ENCODE results near the gene XCL1. TPM values are rescaled to one million over a fixed set of nuclear protein-coding genes. Genes with fewer than 3 reads are reported as not detected.
"Not testable (repeated sequence)": the region's sequence is repeated elsewhere in the genome, so short reads cannot be mapped to it uniquely, and the experiment has no call there.

Gene XCL1
- polyA plus RNA-seq, 3 donors = 0.07 TPM; not detected in 2

GRCh38 chr1:168572633-168573032 lies 3.8 kb upstream of the XCL1 start:
- H3K9me3 ChIP-seq (replicated peaks in 1 of 2; ENCODE audit: control insufficient read depth in 1 of 2, insufficient read depth in 1 of 2, low read length in 2 of 2) = no peaks in the 10 kb centered on the region
- Mint-ChIP-seq H3K4me1 (peaks cover 6% of the 10 kb centered on the region), H3K27ac (no peak overlapping the region), H3K4me3 (no peak overlapping the region), H3K9me3 (peaks cover 0 to 3% (median 0%) of the 10 kb centered on the region in 7 donors), H3K36me3 (no peaks in the 10 kb centered on the region), H3K27me3 (ENCODE audit: low read depth in 3 of 3) (peaks cover 0 to 2% (median 0%) of the 10 kb centered on the region in 3 donors)
- H3K4me1 ChIP-seq (ENCODE audit: control insufficient read depth in 1 of 2, insufficient read depth in 2 of 2, low read length in 2 of 2) = peaks cover 0 to 1% of the 10 kb centered on the region in 2 donors
- no peaks in the 10 kb centered on the region for H3K79me2 ChIP-seq (ENCODE audit: insufficient read depth, low read length)
- peak overlapping the region; percentile 20 for H2AFZ ChIP-seq (ENCODE audit: insufficient read depth, low read depth, low read length, poor library complexity, severe bottlenecking)
- no peak for TF ChIP-seq CTCF (IDR thresholded peaks at IDR 0.05)
- H3K9ac ChIP-seq (ENCODE audit: insufficient read depth, low read length, poor library complexity, severe bottlenecking) = no peak overlapping the region
- H3K27ac ChIP-seq (ENCODE audit: low read depth in 1 of 2, low read length in 2 of 2) = no peak overlapping the region
- intact Hi-C loops (cut with micrococcal nuclease) = loop anchor here (5.0 to 10.0 kb wide), 2 partner anchors 135 to 228 kb away; no protein-coding TSS in a partner anchor
- 86% methylated on average over 1 of the region's 3 CpGs for WGBS (ENCODE audit: insufficient coverage)
- no peak overlapping the region for H3K4me3 ChIP-seq (replicated peaks in 1 of 3; ENCODE audit: low read depth in 2 of 3, low read length in 3 of 3)
- no peak overlapping the region for H3K4me2 ChIP-seq (replicated peaks; ENCODE audit: extremely low read depth, low read length, poor library complexity, severe bottlenecking)
- H4K20me1 ChIP-seq (ENCODE audit: insufficient read depth, low read length) = no peaks in the 10 kb centered on the region
- no peaks in the 10 kb centered on the region for H3K27me3 ChIP-seq (ENCODE audit: control insufficient read depth in 2 of 2, insufficient read depth in 2 of 2, low read length in 2 of 2)
- no peaks in the 10 kb centered on the region for H3K36me3 ChIP-seq (replicated peaks in 1 of 2; ENCODE audit: control insufficient read depth in 1 of 2, insufficient read depth in 2 of 2, low read length in 2 of 2)
- no peak for DNase-seq

GRCh38 chr1:168574234-168574633 lies 2.2 kb upstream of the XCL1 start:
- H3K4me2 ChIP-seq (replicated peaks; ENCODE audit: extremely low read depth, low read length, poor library complexity, severe bottlenecking); H4K20me1 ChIP-seq (ENCODE audit: insufficient read depth, low read length); H2AFZ ChIP-seq (ENCODE audit: insufficient read depth, low read depth, low read length, poor library complexity, severe bottlenecking); H3K4me1 Mint-ChIP-seq; H3K27me3 ChIP-seq (ENCODE audit: control insufficient read depth in 2 of 2, insufficient read depth in 2 of 2, low read length in 2 of 2); H3K4me3 ChIP-seq (replicated peaks in 1 of 3; ENCODE audit: low read depth in 2 of 3, low read length in 3 of 3); H3K79me2 ChIP-seq (ENCODE audit: insufficient read depth, low read length); H3K27ac ChIP-seq (ENCODE audit: low read depth in 1 of 2, low read length in 2 of 2); H3K27me3 Mint-ChIP-seq (ENCODE audit: low read depth in 3 of 3); H3K4me3 Mint-ChIP-seq; H3K4me1 ChIP-seq (ENCODE audit: control insufficient read depth in 1 of 2, insufficient read depth in 2 of 2, low read length in 2 of 2); H3K36me3 ChIP-seq (replicated peaks in 1 of 2; ENCODE audit: control insufficient read depth in 1 of 2, insufficient read depth in 2 of 2, low read length in 2 of 2); H3K9ac ChIP-seq (ENCODE audit: insufficient read depth, low read length, poor library complexity, severe bottlenecking); H3K36me3 Mint-ChIP-seq; H3K9me3 Mint-ChIP-seq; H3K9me3 ChIP-seq (replicated peaks in 1 of 2; ENCODE audit: control insufficient read depth in 1 of 2, insufficient read depth in 1 of 2, low read length in 2 of 2); H3K27ac Mint-ChIP-seq: not testable (repeated sequence)
- peak; percentile 67 for TF ChIP-seq CTCF (IDR thresholded peaks at IDR 0.05)
- no CpG with 5 or more reads among the region's 4 CpGs for WGBS (ENCODE audit: insufficient coverage)
- intact Hi-C loops (cut with micrococcal nuclease) = loop anchor here (5.0 to 10.0 kb wide), 2 partner anchors 137 to 229 kb away; no protein-coding TSS in a partner anchor
- DNase-seq = peak; percentile 12 to 49 (median 34)

GRCh38 chr1:168578531-168579185 lies 2.3 kb downstream of the XCL1 start:
- H3K27me3 Mint-ChIP-seq (ENCODE audit: low read depth in 3 of 3); H4K20me1 ChIP-seq (ENCODE audit: insufficient read depth, low read length); H3K9me3 ChIP-seq (replicated peaks in 1 of 2; ENCODE audit: control insufficient read depth in 1 of 2, insufficient read depth in 1 of 2, low read length in 2 of 2); H3K36me3 ChIP-seq (replicated peaks in 1 of 2; ENCODE audit: control insufficient read depth in 1 of 2, insufficient read depth in 2 of 2, low read length in 2 of 2); H2AFZ ChIP-seq (ENCODE audit: insufficient read depth, low read depth, low read length, poor library complexity, severe bottlenecking); H3K4me2 ChIP-seq (replicated peaks; ENCODE audit: extremely low read depth, low read length, poor library complexity, severe bottlenecking); H3K4me1 Mint-ChIP-seq; H3K27ac ChIP-seq (ENCODE audit: low read depth in 1 of 2, low read length in 2 of 2); DNase-seq; H3K79me2 ChIP-seq (ENCODE audit: insufficient read depth, low read length); H3K4me3 Mint-ChIP-seq; H3K4me3 ChIP-seq (replicated peaks in 1 of 3; ENCODE audit: low read depth in 2 of 3, low read length in 3 of 3); H3K9me3 Mint-ChIP-seq; H3K9ac ChIP-seq (ENCODE audit: insufficient read depth, low read length, poor library complexity, severe bottlenecking); H3K27me3 ChIP-seq (ENCODE audit: control insufficient read depth in 2 of 2, insufficient read depth in 2 of 2, low read length in 2 of 2); H3K4me1 ChIP-seq (ENCODE audit: control insufficient read depth in 1 of 2, insufficient read depth in 2 of 2, low read length in 2 of 2); H3K36me3 Mint-ChIP-seq; H3K27ac Mint-ChIP-seq: not testable (repeated sequence)
- WGBS (ENCODE audit: insufficient coverage) = 89% methylated on average over 2 of the region's 2 CpGs
- intact Hi-C loops (cut with micrococcal nuclease) = loop anchor here (10.0 kb wide), 1 partner anchor 234 kb away; no protein-coding TSS in a partner anchor
